Endothelial cell of umbilical vein (primary cell): Measurements from ENCODE around the gene GALNT10. TPM values are rescaled to one million over a fixed set of nuclear protein-coding genes. Genes with fewer than 3 reads are reported as not detected.

Source experiments
- BruUV-seq: library from RNA; stranded (reverse); fragments of 400-500 nt; replicated peaks from 2 replicates; lab custom pipeline; 2021; lab: Mats Ljungman, UMichigan
- CTCF ChIA-PET: fragments of 300-600, 350-600 bp; sonication (Branson Sonifier 250); formaldehyde crosslinking; loops from one replicate; lab custom pipeline; 2021; ENCODE audit warnings: antibody characterized with exemption, inconsistent platforms; lab: Charles Lee
- POLR2A ChIA-PET: fragments of 300-600, 350-600 bp; sonication (Branson Sonifier 250); formaldehyde crosslinking; loops from one replicate; lab custom pipeline; 2021; ENCODE audit warnings: antibody characterized with exemption, inconsistent platforms; lab: Charles Lee
- DNase-seq: peaks from one replicate; pipeline ENCODE4 v3.0.0-alpha.2; 2011; ENCODE audit warnings: low read depth, low spot score
- FAIRE-seq: peaks from 2 replicates; lab custom pipeline; 2011; peaks lifted over from hg19 to GRCh38; lab: Jason Lieb, UNC
- H2AFZ ChIP-seq: 2 replicates; pipeline ENCODE4 v1.6.0; 2012; ENCODE audit warnings: low read depth, low read length, control low read depth, inconsistent platforms
- H3K27ac ChIP-seq: 2 replicates; pipeline ENCODE4 v1.5.1; 2011; ENCODE audit warnings: low read depth, mild to moderate bottlenecking, control low read depth, low read length, moderate library complexity; ENCODE audit not compliant: insufficient read depth
- H3K27me3 ChIP-seq, 2 experiments: 2 replicates each; pipeline versions ENCODE4 v1.6.0 to v1.6.1; 2011; ENCODE audit warnings: low read length in 2 of 2, mixed read lengths in 1 of 2; ENCODE audit not compliant: control insufficient read depth in 2 of 2, insufficient read depth in 2 of 2
- H3K36me3 ChIP-seq, 2 experiments: 2 replicates in 1 of 2; 3 replicates in 1 of 2; pipeline ENCODE4 v1.5.1; 2011; ENCODE audit warnings: low read length in 2 of 2, mild to moderate bottlenecking in 1 of 2, moderate library complexity in 1 of 2; ENCODE audit not compliant: control insufficient read depth in 2 of 2, insufficient read depth in 2 of 2; ENCODE audit errors: extremely low read depth in 1 of 2
- H3K4me1 ChIP-seq: 3 replicates; pipeline ENCODE4 v1.5.1; 2011; ENCODE audit warnings: mild to moderate bottlenecking, low read length; ENCODE audit not compliant: control insufficient read depth, insufficient read depth; ENCODE audit errors: extremely low read depth
- H3K4me2 ChIP-seq: 2 replicates; pipeline ENCODE4 v1.6.1; 2011; ENCODE audit warnings: low read length, control low read depth, mixed read lengths; ENCODE audit not compliant: insufficient read depth
- H3K4me3 ChIP-seq, 3 experiments: fragments of 200-600 bp in 1 of 3; sonication (generic), shearing (Covaris generic) in 1 of 3; replicated peaks in 1 of 3; 2 replicates each; pipeline ENCODE4 v1.5.1; 2011 to 2016; ENCODE audit warnings: control low read depth in 3 of 3, low read length in 3 of 3, mild to moderate bottlenecking in 2 of 3, inconsistent platforms in 1 of 3, low read depth in 1 of 3, moderate library complexity in 1 of 3; ENCODE audit not compliant: insufficient read depth in 1 of 3
- H3K79me2 ChIP-seq: 2 replicates; pipeline ENCODE4 v1.6.0; 2012; ENCODE audit warnings: low read length, inconsistent platforms; ENCODE audit not compliant: control insufficient read depth, insufficient read depth
- H3K9ac ChIP-seq: replicated peaks from 2 replicates; pipeline ENCODE3; 2011; ENCODE audit warnings: low read length, control low read depth; ENCODE audit not compliant: insufficient read depth; ENCODE audit errors: extremely low read depth
- H3K9me1 ChIP-seq: replicated peaks from 3 replicates; pipeline ENCODE4 v1.6.0; 2011; ENCODE audit warnings: mild to moderate bottlenecking, low read length; ENCODE audit not compliant: control insufficient read depth, insufficient read depth; ENCODE audit errors: extremely low read depth
- H3K9me3 ChIP-seq: replicated peaks from 2 replicates; pipeline ENCODE4 v1.5.1; 2012; ENCODE audit warnings: low read length, inconsistent platforms; ENCODE audit not compliant: control insufficient read depth, insufficient read depth
- H4K20me1 ChIP-seq: replicated peaks from 2 replicates; pipeline ENCODE3; 2011; ENCODE audit warnings: mild to moderate bottlenecking, low read length; ENCODE audit not compliant: control insufficient read depth, insufficient read depth; ENCODE audit errors: extremely low read depth
- EZH2 ChIP-seq: IDR thresholded peaks from 2 replicates; pipeline ENCODE4 v1.6.1; 2012; ENCODE audit warnings: borderline replicate concordance, low read depth, mild to moderate bottlenecking, moderate library complexity, low read length, inconsistent platforms; ENCODE audit not compliant: severe bottlenecking
- FOS ChIP-seq: IDR thresholded peaks from 2 replicates; pipeline ENCODE4 v1.6.1; 2011; ENCODE audit warnings: mild to moderate bottlenecking, low read length, moderate library complexity, borderline replicate concordance; ENCODE audit not compliant: insufficient read depth
- GATA2 ChIP-seq: IDR thresholded peaks from 2 replicates; pipeline ENCODE4 v1.7.0; 2011; ENCODE audit warnings: low read depth, mild to moderate bottlenecking, moderate library complexity, mixed read lengths, low read length; ENCODE audit not compliant: insufficient read length, insufficient read depth
- JUN ChIP-seq: IDR thresholded peaks from 2 replicates; pipeline ENCODE4 v1.6.1; 2011; ENCODE audit warnings: borderline replicate concordance, low read depth; ENCODE audit not compliant: insufficient read length, insufficient read depth
- MAX ChIP-seq: IDR thresholded peaks from 2 replicates; pipeline ENCODE4 v1.6.1; 2011; ENCODE audit not compliant: insufficient read depth, insufficient read length
- MYC ChIP-seq: IDR thresholded peaks from one replicate; pipeline ENCODE4 v1.6.1; 2011; ENCODE audit warnings: mild to moderate bottlenecking, low read depth, low read length
- POLR2A ChIP-seq: IDR thresholded peaks from 2 replicates; pipeline ENCODE4 v1.6.1; 2012; ENCODE audit warnings: low read depth, mild to moderate bottlenecking, control low read depth, low read length
- POLR2AphosphoS5 ChIP-seq: IDR thresholded peaks from 2 replicates; pipeline ENCODE4 v1.6.1; 2012; ENCODE audit warnings: low read depth, mild to moderate bottlenecking, control low read depth, low read length, moderate library complexity; ENCODE audit not compliant: insufficient read depth
- dilution Hi-C: fragments of 300-500 bp; cut with MboI; formaldehyde crosslinking; loops from one replicate; pipeline ENCODE4 v1.15.0; 2019; ENCODE audit warnings: low sequenced_read_pairs; ENCODE audit not compliant: extremely low pct_ligation_motif_present
- intact Hi-C: fragments of 100-400 bp; cut with micrococcal nuclease; formaldehyde crosslinking; loops from one replicate; pipeline ENCODE4 v1.10.0; 2022
- polyA plus RNA-seq, 4 experiments: library from polyadenylated mRNA; depleted of rRNA in 3 of 4; stranded (reverse) in 3 of 4; unstranded in 1 of 4; fragments of >200 nt; gene quantifications; 2 replicates each; pipeline versions ENCODE4 v1.2.1 to v1.2.3, GENCODE V29; 2011 to 2012; ENCODE audit warnings: missing spikeins in 1 of 4
- total RNA-seq: library from RNA; stranded (reverse); gene quantifications from 2 replicates; pipeline ENCODE4 v1.2.3, GENCODE V29; 2021
- TF ChIP-seq, protein P1 (sequence below), 2 donors: IDR thresholded peaks; 1 replicate in 1 of 2; 2 replicates in 1 of 2; pipeline ENCODE4 v1.5.1; 2011; ENCODE audit warnings: low read length in 2 of 2, mild to moderate bottlenecking in 2 of 2, moderate library complexity in 2 of 2, control low read depth in 1 of 2, inconsistent platforms in 1 of 2, low read depth in 1 of 2; ENCODE audit not compliant: insufficient read depth in 1 of 2; ENCODE audit errors: extremely low read depth in 1 of 2

The GALNT10 gene
- total and polyA plus RNA-seq, 2 donors (not counting 3 experiments of a cell fraction or from before 2014, with no cell fraction given) = 70.2 to 77.6 TPM

GRCh38 chr5:154329519-154330040 is 139.0 kb downstream of the GALNT10 start:
- no peaks in the 10 kb centered on the region for H3K27me3 ChIP-seq
- H3K36me3 ChIP-seq = peaks cover 0 to 4% of the 10 kb centered on the region in 2 experiments
- H3K27ac ChIP-seq = no peak overlapping the region
- H3K4me1 ChIP-seq = no peaks in the 10 kb centered on the region
- FAIRE-seq (no peak), DNase-seq (no peak)
- intact Hi-C loops (loop anchor here (5.0 kb wide), 1 partner anchor 78 kb away; no protein-coding TSS in a partner anchor), dilution Hi-C loops (no loop called here)
- no TSS peak for BruUV-seq
- no peaks in the 10 kb centered on the region for H3K9me3 ChIP-seq
- ChIA-PET POLR2A (no interaction called here), CTCF (interaction anchor here (1.5 kb wide), 1 partner anchor 76 kb away, joined by 3 read pairs; no protein-coding TSS in a partner anchor)
- no peak for TF ChIP-seq POLR2A
- TF ChIP-seq POLR2AphosphoS5 = no peak
- no peak for TF ChIP-seq EZH2
- TF ChIP-seq FOS = no peak
- TF ChIP-seq MAX = no peak
- TF ChIP-seq GATA2 = no peak
- no peak for TF ChIP-seq JUN
- TF ChIP-seq, protein P1, sequence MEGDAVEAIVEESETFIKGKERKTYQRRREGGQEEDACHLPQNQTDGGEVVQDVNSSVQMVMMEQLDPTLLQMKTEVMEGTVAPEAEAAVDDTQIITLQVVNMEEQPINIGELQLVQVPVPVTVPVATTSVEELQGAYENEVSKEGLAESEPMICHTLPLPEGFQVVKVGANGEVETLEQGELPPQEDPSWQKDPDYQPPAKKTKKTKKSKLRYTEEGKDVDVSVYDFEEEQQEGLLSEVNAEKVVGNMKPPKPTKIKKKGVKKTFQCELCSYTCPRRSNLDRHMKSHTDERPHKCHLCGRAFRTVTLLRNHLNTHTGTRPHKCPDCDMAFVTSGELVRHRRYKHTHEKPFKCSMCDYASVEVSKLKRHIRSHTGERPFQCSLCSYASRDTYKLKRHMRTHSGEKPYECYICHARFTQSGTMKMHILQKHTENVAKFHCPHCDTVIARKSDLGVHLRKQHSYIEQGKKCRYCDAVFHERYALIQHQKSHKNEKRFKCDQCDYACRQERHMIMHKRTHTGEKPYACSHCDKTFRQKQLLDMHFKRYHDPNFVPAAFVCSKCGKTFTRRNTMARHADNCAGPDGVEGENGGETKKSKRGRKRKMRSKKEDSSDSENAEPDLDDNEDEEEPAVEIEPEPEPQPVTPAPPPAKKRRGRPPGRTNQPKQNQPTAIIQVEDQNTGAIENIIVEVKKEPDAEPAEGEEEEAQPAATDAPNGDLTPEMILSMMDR (IDR thresholded peaks at IDR 0.05; ENCODE audit: extremely low read depth in 1 of 2, insufficient read depth in 1 of 2, low read depth in 1 of 2, low read length in 2 of 2) = no peak
- TF ChIP-seq MYC = no peak
- H2AFZ ChIP-seq = no peak overlapping the region
- no peaks in the 10 kb centered on the region for H3K9me1 ChIP-seq
- H3K9ac ChIP-seq = no peak overlapping the region
- H4K20me1 ChIP-seq = no peaks in the 10 kb centered on the region
- H3K79me2 ChIP-seq = no peaks in the 10 kb centered on the region
- H3K4me2 ChIP-seq = no peak overlapping the region
- H3K4me3 ChIP-seq = no peak overlapping the region
